ENCODE results near the gene UBXN10. TPM values are rescaled to one million over a fixed set of nuclear protein-coding genes. Genes with fewer than 3 reads are reported as not detected.

UBXN10 gene
- total and polyA plus RNA-seq, 2 donors (not counting 3 experiments of a cell fraction or from before 2014, with no cell fraction given), result not detected

DNA sequence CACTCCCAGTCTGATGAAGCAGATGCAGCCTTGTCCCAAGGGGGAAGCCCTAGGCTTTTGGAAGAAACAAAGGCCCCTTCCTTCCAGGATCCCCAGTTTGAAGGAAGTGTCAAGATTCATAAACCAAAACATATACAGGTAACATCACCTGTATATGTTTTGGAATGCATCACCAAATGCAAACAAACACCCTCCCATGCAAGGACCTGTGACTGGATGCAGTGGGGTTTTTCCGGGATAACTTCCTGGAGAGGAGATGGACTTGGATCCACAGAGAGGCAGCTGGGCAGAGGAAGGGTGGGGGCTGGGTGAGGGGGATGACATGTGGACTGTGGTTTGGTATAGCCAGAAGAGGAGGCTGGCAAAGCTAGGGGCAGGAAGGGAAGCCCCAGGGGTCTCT lies 48.3 kb upstream of the UBXN10 start:
- ChIA-PET CTCF (no interaction called here), POLR2A (no interaction called here)
- no peak overlapping the region for H3K4me2 ChIP-seq (ENCODE audit: insufficient read depth, low read length)
- H3K36me3 ChIP-seq (ENCODE audit: control insufficient read depth in 2 of 2, extremely low read depth in 1 of 2, insufficient read depth in 2 of 2, low read length in 2 of 2), result no peaks in the 10 kb centered on the region
- no peak overlapping the region for H3K27ac ChIP-seq (ENCODE audit: insufficient read depth, low read depth, low read length)
- H3K9ac ChIP-seq (replicated peaks; ENCODE audit: extremely low read depth, insufficient read depth, low read length), result no peak overlapping the region
- no peaks in the 10 kb centered on the region for H3K79me2 ChIP-seq (ENCODE audit: control insufficient read depth, insufficient read depth, low read length)
- no peaks in the 10 kb centered on the region for H3K27me3 ChIP-seq (ENCODE audit: control insufficient read depth in 2 of 2, insufficient read depth in 2 of 2, low read length in 2 of 2)
- intact Hi-C loops (cut with micrococcal nuclease), result no loop called here
- no peak for TF ChIP-seq POLR2AphosphoS5 (IDR thresholded peaks at IDR 0.05; ENCODE audit: insufficient read depth, low read depth, low read length)
- TF ChIP-seq MYC (IDR thresholded peaks at IDR 0.05; ENCODE audit: low read depth, low read length), result no peak
- TF ChIP-seq GATA2 (IDR thresholded peaks at IDR 0.05; ENCODE audit: insufficient read depth, insufficient read length, low read depth, low read length), result no peak
- TF ChIP-seq CTCF (IDR thresholded peaks at IDR 0.05; ENCODE audit: extremely low read depth in 1 of 2, insufficient read depth in 1 of 2, low read depth in 1 of 2, low read length in 2 of 2), result no peak
- TF ChIP-seq JUN (IDR thresholded peaks at IDR 0.05; ENCODE audit: borderline replicate concordance, insufficient read depth, insufficient read length, low read depth), result no peak
- no peak for TF ChIP-seq FOS (IDR thresholded peaks at IDR 0.05; ENCODE audit: borderline replicate concordance, insufficient read depth, low read length)
- no peak for TF ChIP-seq MAX (IDR thresholded peaks at IDR 0.05; ENCODE audit: insufficient read depth, insufficient read length)
- no peak for TF ChIP-seq EZH2 (IDR thresholded peaks at IDR 0.05; ENCODE audit: borderline replicate concordance, low read depth, low read length, severe bottlenecking)
- no peak for TF ChIP-seq POLR2A (IDR thresholded peaks at IDR 0.05; ENCODE audit: low read depth, low read length)
- no peak for DNase-seq (ENCODE audit: low read depth, low spot score)
- FAIRE-seq, result no peak
- no TSS peak for BruUV-seq (replicated peaks)
- no peaks in the 10 kb centered on the region for H3K9me3 ChIP-seq (replicated peaks; ENCODE audit: control insufficient read depth, insufficient read depth, low read length)
- H2AFZ ChIP-seq (ENCODE audit: low read depth, low read length), result no peak overlapping the region
- H3K4me3 ChIP-seq (replicated peaks in 1 of 3; ENCODE audit: insufficient read depth in 1 of 3, low read depth in 1 of 3, low read length in 3 of 3), result no peak overlapping the region
- no peaks in the 10 kb centered on the region for H3K4me1 ChIP-seq (ENCODE audit: control insufficient read depth, extremely low read depth, insufficient read depth, low read length)
- no peaks in the 10 kb centered on the region for H3K9me1 ChIP-seq (replicated peaks; ENCODE audit: control insufficient read depth, extremely low read depth, insufficient read depth, low read length)
- dilution Hi-C loops (cut with MboI; ENCODE audit: extremely low pct_ligation_motif_present, low sequenced_read_pairs), result no loop called here
- no peaks in the 10 kb centered on the region for H4K20me1 ChIP-seq (replicated peaks; ENCODE audit: control insufficient read depth, extremely low read depth, insufficient read depth, low read length)

Data from endothelial cell of umbilical vein (primary cell).